ENCODE results near the gene PSMD5.

PSMD5 gene

GRCh38 chr9:120855827-120856670, 13.3 kb upstream of the PSMD5 start:
- no peak for DNase-seq (ENCODE audit: low spot score)

- DNase-seq (ENCODE audit: low spot score), result no peak
Measured at GRCh38 chr9:120854596-120855327, 12.0 kb upstream of the PSMD5 start.

DNA sequence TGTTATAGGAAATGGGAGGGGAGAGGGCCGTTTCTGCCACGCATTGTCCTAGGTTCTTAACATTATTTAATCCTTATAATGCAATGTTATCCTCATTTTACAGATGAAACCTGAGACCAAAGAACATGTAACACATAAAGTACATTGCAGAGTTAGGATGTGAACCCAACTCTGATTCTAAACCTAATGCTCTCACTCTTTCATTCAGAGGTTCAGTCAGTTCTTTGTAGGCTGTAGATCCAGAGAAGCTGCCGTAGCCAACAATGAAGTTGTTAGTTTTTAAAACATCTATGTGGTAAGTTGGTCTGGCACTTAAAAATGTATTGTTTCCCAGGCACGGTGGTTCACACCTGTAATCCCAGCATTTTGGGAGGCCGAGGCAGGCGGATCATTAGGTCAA, 10.5 kb upstream of the PSMD5 start:
- DNase-seq (ENCODE audit: low spot score), result no peak

GRCh38 chr9:120852240-120853010, 9.7 kb upstream of the PSMD5 start:
- DNase-seq (ENCODE audit: low spot score), result no peak

GRCh38 chr9:120851449-120851848, 8.7 kb upstream of the PSMD5 start:
- no peak for DNase-seq (ENCODE audit: low spot score)

DNA sequence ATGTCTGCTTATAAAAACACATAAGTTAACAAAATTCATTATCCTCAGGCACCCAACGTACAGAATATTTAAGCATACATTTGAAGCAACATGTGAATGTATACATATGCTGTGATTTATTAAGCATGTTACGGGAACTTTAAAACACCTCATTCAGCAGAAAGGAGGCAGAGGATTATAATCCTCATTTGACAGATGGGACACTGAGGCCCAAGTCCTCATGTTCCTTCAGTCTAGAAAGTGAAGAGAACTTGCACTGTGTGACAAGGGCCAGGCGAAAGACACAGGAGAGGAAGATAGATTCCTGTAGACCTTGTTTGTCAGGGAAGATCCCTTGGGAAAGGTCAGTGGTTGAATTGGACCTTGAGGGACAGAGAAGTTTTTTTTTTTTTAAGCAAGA, 7.6 kb upstream of the PSMD5 start:
- DNase-seq (ENCODE audit: low spot score), result no peak

GRCh38 chr9:120846906-120847305, 4.2 kb upstream of the PSMD5 start:
- DNase-seq (ENCODE audit: low spot score), result no peak

GRCh38 chr9:120846251-120846889, 3.6 kb upstream of the PSMD5 start:
- DNase-seq (ENCODE audit: low spot score), result no peak

- no peak for DNase-seq (ENCODE audit: low spot score)
Measured at GRCh38 chr9:120845255-120845654, 2.5 kb upstream of the PSMD5 start.

DNA sequence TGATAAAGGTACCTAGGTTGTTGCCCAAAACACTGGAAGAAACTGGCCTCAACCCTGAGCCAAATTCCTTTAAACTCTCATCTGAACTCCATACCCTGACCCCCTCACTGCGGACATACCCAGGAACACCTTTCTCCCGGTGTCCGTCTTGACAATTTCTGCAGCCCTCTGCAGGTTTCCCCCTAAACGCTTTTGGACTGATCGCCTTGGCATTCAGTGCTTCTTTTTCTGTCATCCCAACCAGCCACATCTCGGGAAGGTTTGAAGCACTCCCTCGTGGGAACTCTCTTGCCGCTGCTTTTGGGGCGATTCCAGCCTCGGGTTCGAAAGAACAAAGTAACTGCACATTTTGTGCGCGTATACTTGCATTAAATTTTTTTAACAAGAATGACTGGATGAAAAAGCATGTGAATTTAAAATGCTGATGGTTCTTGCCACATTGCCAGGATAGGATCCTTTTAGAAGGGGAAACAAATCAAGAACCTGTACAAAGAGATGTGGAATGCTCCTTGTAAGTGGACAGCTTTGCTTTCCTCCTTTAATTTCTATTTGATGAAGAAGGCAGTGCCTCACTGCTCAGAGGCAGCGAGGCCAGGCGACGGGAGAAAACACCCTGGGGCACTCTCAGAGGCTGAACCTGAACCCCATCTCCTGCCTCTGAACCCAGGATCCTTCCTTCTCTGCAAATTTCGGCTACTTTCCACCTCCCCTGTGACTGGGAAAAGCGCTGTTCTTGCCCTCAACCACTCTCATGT, 615 bp downstream of the PSMD5 start:
- DNase-seq (ENCODE audit: low spot score), result no peak

DNA sequence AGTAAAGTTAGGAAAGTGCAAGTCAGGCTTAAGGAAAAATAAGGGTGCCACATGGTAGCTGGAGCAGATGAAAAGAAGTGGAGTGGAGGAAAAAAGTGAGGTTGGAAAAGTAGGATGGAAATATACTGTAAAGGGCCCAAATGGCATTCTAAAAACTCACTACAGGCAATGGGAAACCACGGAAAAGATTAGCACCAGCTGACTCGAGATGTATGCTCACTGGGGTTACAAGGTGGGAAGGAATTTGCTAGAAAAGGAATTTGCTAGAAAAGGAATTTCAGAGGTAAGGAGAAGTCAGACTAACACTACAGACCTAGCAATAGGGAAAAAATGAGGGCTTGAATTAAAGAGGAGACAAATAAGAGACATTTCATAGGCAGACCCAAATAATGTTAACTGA, 3.6 kb downstream of the PSMD5 start:
- DNase-seq (ENCODE audit: low spot score), result no peak

GRCh38 chr9:120837921-120838320, 4.8 kb downstream of the PSMD5 start:
- no peak for DNase-seq (ENCODE audit: low spot score)

- DNase-seq (ENCODE audit: low spot score), result no peak
Measured at GRCh38 chr9:120833325-120833724, 9.4 kb downstream of the PSMD5 start.

GRCh38 chr9:120832807-120833206, 9.9 kb downstream of the PSMD5 start:
- DNase-seq (ENCODE audit: low spot score), result no peak

GRCh38 chr9:120830865-120831264, 11.9 kb downstream of the PSMD5 start:
- DNase-seq (ENCODE audit: low spot score), result no peak

- no peak for DNase-seq (ENCODE audit: low spot score)
Measured at GRCh38 chr9:120830151-120830550, 12.6 kb downstream of the PSMD5 start.

DNA sequence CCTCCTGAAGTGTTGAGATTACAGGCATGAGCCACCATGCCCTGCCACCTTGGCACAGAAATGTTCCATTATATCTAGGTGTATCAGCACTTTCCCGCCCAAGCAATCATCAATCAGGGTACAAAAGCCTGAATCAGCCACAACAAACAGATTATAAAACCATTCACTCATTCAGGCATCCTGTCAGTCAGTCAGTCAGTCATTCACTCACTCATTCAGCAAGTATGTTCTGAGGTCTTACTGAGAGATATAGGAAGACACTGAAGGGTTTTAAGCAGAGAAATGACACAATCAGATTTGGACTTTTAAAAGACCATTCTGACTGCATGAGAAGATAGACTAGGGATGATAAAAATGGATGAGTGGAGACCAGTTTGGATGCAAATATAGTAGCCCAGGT, 13.1 kb downstream of the PSMD5 start:
- DNase-seq (ENCODE audit: low spot score), result no peak

- no peak for DNase-seq (ENCODE audit: low spot score)
Measured at GRCh38 chr9:120820095-120820494, 22.6 kb downstream of the PSMD5 start.

GRCh38 chr9:120818595-120818994, 24.1 kb downstream of the PSMD5 start:
- DNase-seq (ENCODE audit: low spot score), result no peak

DNA sequence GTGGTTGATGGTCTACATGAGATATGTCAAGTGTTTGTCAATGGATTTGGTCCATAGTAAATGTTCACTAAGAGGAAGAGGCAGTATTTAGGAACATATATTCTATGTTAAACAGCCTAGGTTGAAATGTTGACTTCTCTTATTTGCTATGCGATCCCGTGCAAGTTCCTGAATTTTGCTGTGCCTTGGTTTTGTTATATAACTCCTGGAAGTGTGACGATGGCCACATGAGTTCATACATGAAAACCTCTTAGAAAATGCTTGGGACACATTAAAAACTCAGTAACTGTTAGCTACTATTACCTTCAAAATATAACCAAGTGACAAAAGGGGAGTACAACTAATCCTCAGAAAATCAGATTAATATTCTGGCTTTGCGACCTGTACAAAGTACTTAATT, 27.6 kb downstream of the PSMD5 start:
- DNase-seq (ENCODE audit: low spot score), result no peak

DNA sequence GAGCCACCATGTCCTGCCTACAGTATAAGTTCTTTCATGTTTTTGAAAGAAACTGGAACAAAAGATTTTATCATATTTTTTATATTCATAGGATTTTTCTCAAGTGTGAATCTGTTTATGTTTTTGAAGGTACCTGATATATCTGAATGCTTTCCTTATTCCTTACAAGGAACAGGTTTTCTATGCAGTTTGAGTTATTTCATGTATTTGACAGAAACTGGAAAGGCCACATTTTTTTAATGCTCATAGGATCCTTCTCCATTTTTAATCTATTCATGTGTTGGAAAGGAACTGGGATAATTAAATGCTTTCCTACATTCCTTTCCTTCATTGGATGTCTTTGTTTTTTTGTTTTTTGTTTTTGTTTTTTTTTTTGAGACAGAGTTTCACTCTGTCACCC, 33.8 kb downstream of the PSMD5 start:
- DNase-seq (ENCODE audit: low spot score), result no peak
